ENCODE results near the gene PEX12.

GRCh38 chr17:35541434-35541833 lies 36.9 kb downstream of the PEX12 start:
- TF ChIP-seq CTCF (conservative IDR thresholded peaks at IDR 0.05; ENCODE audit: low read depth, low read length) (no peak), EZH2phosphoT487 (IDR thresholded peaks at IDR 0.05; ENCODE audit: borderline replicate concordance, low read length) (no peak)
